GM21737 (cell line): ENCODE results near the gene GET3.

Experiments used
- ATAC-seq: cut with Tn5 transposase; IDR thresholded peaks from one replicate; pipeline ENCODE4 v1.9.1; 2021; ENCODE audit warnings: mild to moderate bottlenecking, moderate library complexity; ENCODE audit not compliant: unreplicated experiment

Gene GET3

DNA sequence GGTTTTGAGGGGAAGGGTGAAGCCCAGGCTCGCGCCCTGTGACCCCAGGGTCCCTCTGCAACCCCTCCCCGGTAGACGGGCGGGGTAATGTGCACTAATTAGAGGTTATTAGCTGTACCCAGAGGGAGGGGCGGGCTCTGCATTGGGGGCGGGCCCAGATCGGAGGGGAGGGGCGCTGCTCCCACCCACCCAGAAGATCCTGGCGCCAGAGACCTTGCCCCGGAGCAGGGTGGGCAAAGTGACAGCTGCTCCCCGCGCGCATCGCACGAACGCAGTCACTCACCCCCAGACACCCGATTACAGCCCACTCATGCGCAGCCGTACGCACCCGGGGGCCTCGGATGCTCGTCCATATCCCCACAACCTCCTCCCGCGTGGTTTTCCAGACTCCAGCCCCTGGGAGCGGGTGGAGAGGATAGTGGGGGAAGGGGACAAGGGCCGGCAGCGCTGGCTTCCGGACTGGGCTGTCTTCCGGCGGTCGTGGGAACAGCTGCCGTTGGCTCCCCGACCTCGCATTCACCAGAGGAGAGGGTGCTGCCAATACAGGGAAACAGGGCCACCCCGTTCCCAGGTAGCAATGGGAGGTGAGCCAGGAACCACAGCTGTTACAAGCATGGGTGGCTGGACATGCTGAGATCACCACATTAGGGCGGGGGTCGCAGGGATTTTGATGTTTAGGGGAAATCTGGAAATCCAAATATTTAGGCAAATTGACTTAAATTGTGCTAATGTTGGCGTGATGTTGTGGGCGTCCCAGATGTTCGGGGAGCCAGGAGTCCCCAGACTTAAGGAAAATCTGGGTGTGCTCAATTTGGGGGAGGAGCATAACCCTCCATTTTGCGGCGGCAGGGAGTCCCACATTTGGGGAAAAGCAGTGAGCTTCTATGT is 41.0 kb downstream of the GET3 start:
- peak; percentile 10 for ATAC-seq

- ATAC-seq, result no peak
Measured at GRCh38 chr19:12778905-12779161, 41.5 kb downstream of the GET3 start.

DNA sequence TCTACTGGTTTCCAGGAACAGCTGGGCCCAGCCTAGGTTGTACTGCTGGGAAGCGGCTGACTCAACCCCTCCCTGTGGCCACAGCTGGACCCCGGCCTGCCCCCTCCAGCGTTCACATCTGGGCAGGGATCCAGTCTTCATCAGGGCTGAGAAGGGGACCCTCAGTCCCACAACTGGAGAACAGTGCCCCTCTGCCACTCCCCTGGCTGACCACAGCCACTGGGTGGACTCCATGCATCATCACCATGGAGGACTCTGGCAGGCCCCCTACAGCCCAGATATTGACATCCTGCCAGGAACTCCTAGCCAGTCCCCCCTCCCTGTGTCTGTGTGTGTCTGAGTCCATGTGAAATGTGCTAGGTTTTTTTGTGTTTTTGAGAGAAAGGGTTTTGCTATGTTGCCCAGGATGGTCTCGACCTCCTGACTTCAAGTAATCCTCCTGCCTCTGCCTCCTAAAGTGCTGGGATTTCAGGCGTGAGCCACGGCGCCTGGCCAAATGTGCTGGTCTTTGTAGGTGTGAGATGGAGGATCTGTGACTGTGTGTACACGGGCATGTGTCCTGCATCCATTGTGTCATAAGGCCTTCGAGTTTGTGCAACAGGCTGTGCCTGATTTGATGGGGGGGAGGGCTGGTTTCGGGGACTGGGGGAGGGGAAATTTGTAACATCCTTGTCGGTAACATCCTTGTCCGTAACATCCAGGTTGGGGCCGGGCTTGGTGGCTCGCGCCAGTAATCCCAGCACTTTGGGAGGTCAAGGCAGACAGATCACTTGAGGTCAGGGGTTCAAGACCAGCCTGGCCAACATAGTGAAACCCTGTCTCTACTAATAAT is 42.1 kb downstream of the GET3 start:
- ATAC-seq, result no peak

DNA sequence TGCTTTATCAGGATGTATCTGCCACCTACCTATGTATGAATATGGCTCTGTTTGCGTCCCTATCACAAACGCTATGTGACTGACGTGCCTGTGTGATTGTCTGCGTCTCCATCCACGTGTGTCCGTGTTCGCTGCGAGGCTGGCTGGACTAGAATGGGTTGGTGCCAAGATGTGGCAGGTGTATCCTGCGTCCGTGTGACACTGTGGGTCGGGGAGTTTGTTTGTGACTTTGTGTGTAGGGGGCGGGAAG is 44.8 kb downstream of the GET3 start:
- no peak for ATAC-seq

GRCh38 chr19:12782424-12783290 is 45.4 kb downstream of the GET3 start:
- peak; percentile 29 for ATAC-seq

DNA sequence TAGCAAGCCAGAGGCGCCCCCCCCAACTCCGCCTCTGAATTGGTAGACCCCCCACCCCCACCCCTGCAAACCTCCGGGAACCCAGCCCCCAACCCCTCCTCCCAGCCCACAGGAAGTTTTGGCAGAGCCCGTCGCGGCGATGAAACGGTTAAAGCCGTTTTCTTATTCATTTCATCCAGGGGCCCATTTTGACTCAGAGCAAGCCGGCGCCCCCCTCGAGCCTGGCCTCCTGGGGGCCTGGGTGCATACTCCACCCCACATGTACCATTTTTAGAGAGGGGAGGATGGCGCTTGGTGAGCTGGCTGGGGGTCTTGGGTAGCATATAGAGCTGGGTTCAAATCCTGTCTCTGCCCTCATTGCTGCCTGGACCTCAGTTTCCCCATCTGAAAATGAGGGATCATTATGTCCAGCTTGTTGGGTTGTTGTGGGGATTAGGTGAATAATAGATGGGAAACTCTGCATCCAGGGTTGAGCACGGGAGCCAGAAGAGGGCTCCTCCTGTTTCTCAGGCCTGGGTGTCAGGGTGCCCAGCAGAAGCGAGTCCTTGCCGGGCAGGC is 46.1 kb downstream of the GET3 start:
- ATAC-seq, result no peak

GRCh38 chr19:12783849-12784393 is 46.6 kb downstream of the GET3 start:
- no peak for ATAC-seq

GRCh38 chr19:12784394-12784870 is 47.1 kb downstream of the GET3 start:
- ATAC-seq, result no peak

- ATAC-seq, result no peak
Measured at GRCh38 chr19:12784871-12785430, 47.7 kb downstream of the GET3 start.

DNA sequence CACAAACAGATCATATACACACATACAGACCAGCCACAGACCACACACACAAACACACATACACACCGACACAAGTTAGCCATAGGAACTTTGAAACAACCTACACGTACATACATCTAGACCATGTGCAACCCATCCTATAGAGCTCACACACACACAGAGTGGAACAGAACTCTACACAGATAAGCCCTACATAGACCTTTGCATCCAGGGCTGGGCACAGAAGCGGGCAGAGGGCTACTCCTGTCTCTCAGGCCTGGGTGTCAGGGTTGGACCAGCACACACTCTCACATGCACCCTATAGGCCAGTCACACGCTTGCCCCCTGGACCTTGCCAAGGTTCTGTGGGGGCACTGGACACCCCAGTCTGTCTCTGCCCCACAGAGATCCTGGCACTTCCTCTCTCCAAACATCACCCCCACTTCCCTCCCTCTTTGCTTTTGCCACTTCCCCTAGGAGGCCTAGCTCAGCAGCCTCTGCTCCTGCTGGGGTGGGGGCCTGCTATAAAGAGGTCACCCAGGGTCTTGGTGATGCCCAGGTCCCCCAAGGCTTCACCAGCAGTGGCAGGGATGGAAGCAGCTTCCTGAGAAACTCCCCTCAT is 48.2 kb downstream of the GET3 start:
- ATAC-seq, result no peak

DNA sequence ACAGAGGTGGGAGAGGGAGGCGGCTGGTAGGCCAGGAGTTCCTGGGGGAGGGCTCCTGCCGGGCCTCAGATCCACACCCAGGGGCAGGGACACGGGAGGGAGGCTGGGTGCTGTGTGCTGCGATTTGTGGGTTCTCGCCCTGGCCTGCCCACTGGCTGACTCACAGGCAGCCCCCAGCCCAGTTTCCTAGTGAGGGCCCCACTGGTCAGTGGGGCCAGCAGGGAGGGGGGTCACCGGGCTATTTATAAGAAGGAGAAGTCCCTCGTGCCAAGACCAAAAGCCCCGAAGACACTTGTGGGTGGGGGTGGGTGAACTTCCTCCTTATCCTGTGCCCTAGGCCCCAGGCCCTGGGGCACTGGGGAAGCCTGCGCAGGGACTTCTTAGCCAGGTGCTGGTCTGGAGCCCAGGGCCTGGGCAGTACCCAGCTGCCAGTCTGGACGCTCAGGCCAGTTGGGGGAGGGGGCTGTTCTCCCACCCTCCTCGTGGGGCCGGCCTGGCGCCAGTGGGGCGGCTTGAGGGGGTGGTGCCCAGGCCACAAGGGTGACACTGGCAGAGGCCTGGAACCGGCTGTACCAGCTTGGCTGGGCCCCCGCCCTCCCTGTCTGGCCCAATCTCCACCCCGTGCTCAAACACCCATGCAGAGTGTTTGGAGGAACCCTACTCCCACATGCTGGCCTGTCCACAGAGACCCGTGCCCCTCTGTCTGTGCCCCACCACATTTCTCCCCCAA is 49.0 kb downstream of the GET3 start:
- no peak for ATAC-seq

DNA sequence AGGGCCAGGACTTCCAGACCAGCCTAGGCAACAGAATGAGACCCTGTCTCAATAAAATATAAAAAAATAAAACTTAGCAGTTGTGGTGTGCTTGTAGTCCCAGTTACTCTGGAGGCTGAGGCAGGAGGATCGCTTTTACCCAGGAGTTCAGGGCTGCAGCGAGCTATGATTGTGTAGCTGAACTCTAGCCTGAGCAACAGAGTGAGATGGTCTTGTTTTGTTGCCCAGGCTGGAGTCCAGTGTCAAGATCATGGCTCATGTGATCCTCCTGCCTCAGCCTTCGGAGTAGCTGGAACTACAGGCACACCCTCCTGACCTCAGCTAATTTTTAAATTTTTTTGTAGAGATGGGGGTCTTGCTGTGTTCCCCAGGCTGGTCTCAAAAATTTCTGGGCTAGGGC is 49.7 kb downstream of the GET3 start:
- ATAC-seq, result no peak

DNA sequence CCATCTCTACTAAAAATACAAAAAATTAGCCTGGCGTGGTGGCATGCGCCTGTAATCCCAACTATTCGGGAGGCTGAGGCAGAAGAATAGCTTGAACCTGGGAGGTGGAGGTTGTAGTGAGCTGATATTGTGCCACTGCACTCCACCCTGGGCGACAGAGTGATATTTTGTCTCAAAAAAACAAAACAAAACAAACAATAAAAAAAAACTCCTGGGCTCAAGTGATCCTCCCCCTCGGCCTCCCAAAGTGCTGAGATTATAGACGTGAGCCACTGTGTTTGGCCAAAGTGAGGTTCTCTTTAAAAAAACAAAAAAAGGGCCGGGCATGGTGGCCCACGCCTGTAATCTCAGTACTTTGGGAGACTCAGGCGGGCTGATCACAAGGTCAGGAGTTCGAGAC is 50.2 kb downstream of the GET3 start:
- no peak for ATAC-seq

- no peak for ATAC-seq
Measured at GRCh38 chr19:12788042-12788681, 50.9 kb downstream of the GET3 start.

DNA sequence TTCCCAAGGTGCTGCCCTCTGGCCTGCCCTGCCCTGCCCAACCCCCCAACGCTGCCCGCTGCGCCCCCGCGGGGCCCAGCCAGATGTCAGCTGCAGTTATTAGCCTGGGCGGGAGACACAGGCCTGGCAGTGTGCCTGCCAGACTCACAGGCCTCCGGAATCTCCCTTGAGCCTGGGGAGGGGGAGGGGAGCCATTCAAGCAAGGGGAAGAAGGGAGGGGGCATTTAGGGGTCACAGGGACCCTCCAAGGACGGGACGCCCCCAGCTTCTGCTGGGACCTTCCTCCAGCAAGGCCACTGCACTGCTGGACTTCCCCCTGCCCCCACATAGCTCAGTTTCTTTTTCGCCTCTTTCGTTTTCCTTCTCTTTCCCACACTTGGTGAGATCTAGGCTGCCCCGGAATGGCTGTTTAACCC is 51.4 kb downstream of the GET3 start:
- no peak for ATAC-seq

GRCh38 chr19:12789098-12789903 is 52.0 kb downstream of the GET3 start:
- no peak for ATAC-seq

GRCh38 chr19:12789904-12790619 is 52.8 kb downstream of the GET3 start:
- ATAC-seq, result peak; percentile 32
